ENCODE results near the gene CTSC.

Gene CTSC

DNA sequence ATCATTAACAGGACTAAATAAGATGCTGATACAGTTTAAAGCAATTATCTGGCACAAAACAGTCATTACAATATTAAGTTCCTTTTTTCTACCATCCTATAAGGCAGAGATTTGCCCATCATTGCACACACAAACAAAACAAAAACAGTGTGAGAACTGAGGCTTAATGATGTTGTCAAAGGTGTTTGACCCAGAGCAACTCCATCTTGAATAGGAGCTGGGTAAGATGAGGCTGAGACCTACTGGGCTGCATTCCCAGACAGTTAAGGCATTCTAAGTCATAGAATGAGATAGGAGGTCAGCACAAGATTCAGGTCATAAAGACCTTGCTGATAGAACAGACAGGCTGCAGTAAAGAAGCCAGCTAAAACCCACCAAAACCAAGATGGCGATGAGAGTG, 33.2 kb downstream of the CTSC start:
- H3K4me2 ChIP-seq, result no peak overlapping the region
- TF ChIP-seq, protein P1, sequence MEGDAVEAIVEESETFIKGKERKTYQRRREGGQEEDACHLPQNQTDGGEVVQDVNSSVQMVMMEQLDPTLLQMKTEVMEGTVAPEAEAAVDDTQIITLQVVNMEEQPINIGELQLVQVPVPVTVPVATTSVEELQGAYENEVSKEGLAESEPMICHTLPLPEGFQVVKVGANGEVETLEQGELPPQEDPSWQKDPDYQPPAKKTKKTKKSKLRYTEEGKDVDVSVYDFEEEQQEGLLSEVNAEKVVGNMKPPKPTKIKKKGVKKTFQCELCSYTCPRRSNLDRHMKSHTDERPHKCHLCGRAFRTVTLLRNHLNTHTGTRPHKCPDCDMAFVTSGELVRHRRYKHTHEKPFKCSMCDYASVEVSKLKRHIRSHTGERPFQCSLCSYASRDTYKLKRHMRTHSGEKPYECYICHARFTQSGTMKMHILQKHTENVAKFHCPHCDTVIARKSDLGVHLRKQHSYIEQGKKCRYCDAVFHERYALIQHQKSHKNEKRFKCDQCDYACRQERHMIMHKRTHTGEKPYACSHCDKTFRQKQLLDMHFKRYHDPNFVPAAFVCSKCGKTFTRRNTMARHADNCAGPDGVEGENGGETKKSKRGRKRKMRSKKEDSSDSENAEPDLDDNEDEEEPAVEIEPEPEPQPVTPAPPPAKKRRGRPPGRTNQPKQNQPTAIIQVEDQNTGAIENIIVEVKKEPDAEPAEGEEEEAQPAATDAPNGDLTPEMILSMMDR (conservative IDR thresholded peaks at IDR 0.05; ENCODE audit: low read depth, low read length), result no peak
- H3K27ac ChIP-seq, result no peak overlapping the region
- H3K36me3 ChIP-seq (ENCODE audit: insufficient read depth), result no peaks in the 10 kb centered on the region
- no peaks in the 10 kb centered on the region for H3K4me1 ChIP-seq (ENCODE audit: low read depth, poor library complexity, severe bottlenecking)
- no peaks in the 10 kb centered on the region for H4K20me1 ChIP-seq (ENCODE audit: insufficient read depth)
- no peak overlapping the region for H3K4me3 ChIP-seq (IDR thresholded peaks at IDR 0.05; ENCODE audit: insufficient read depth, low read depth, low read length)
- no peaks in the 10 kb centered on the region for H3K79me2 ChIP-seq (ENCODE audit: insufficient read depth, low read depth)
- no peak overlapping the region for H3K9ac ChIP-seq
- no peak overlapping the region for H2AFZ ChIP-seq (ENCODE audit: low read depth)
- H3K27me3 ChIP-seq (ENCODE audit: insufficient read depth, low read depth), result no peaks in the 10 kb centered on the region

DNA sequence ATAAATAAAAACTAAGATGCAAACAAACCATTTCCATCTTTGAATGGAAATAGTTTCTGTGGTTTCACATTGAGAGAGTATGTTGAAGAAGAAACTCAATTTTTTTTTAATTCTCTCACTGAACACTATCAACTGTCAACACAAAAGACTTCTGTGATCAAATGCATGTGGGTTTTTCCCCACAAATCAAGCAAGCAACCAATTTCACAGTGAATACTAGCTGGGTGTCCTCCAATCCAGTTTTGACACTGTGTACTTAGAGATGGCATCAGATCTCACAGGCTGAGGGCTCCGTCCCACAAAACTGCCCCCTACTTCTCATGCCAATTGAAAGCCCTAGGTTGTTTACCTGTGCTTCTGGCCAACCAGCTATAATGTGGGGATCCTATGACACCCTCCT, 34.5 kb downstream of the CTSC start:
- no peak overlapping the region for H3K27ac ChIP-seq
- H4K20me1 ChIP-seq (ENCODE audit: insufficient read depth), result no peaks in the 10 kb centered on the region
- H2AFZ ChIP-seq (ENCODE audit: low read depth), result no peak overlapping the region
- no peak overlapping the region for H3K9ac ChIP-seq
- TF ChIP-seq, protein P1 (conservative IDR thresholded peaks at IDR 0.05; ENCODE audit: low read depth, low read length), result no peak
- no peaks in the 10 kb centered on the region for H3K79me2 ChIP-seq (ENCODE audit: insufficient read depth, low read depth)
- H3K4me1 ChIP-seq (ENCODE audit: low read depth, poor library complexity, severe bottlenecking), result no peaks in the 10 kb centered on the region
- no peak overlapping the region for H3K4me3 ChIP-seq (IDR thresholded peaks at IDR 0.05; ENCODE audit: insufficient read depth, low read depth, low read length)
- H3K4me2 ChIP-seq, result no peak overlapping the region
- no peaks in the 10 kb centered on the region for H3K36me3 ChIP-seq (ENCODE audit: insufficient read depth)
- H3K27me3 ChIP-seq (ENCODE audit: insufficient read depth, low read depth), result no peaks in the 10 kb centered on the region

DNA sequence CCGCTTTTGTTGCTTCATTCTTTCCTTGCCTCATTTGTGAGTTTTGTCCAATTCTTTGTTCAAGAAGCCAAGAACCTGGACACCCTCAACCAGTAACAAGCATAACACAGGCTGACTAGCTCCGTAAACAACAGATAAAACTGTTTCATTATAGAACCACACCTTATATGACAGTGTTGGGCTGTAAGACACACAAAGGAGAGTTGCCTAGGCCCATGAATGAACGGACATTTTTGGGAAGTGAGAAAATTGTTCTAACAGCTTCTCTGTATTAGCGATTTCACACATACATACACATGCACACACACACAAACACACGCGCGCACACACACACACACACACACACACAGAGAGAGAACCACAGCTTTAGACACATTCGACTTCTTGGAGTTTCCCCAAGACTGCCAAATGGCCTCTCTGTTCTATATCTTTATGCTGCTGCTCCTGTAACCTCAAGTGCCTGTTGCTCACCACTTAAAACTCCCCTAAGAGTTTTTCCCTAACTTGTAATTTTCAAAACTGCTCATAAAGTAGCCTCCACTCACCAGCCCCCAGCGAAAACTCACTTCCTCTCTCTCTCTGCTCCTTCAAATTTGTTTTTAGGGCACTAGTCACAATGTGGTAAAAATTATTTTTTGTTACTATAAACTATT, 35.9 kb downstream of the CTSC start:
- no peaks in the 10 kb centered on the region for H4K20me1 ChIP-seq (ENCODE audit: insufficient read depth)
- H3K79me2 ChIP-seq (ENCODE audit: insufficient read depth, low read depth), result no peaks in the 10 kb centered on the region
- no peak overlapping the region for H2AFZ ChIP-seq (ENCODE audit: low read depth)
- H3K27me3 ChIP-seq (ENCODE audit: insufficient read depth, low read depth), result no peaks in the 10 kb centered on the region
- no peaks in the 10 kb centered on the region for H3K36me3 ChIP-seq (ENCODE audit: insufficient read depth)
- H3K27ac ChIP-seq, result no peak overlapping the region
- TF ChIP-seq, protein P1 (conservative IDR thresholded peaks at IDR 0.05; ENCODE audit: low read depth, low read length), result no peak
- no peak overlapping the region for H3K9ac ChIP-seq
- no peak overlapping the region for H3K4me2 ChIP-seq
- no peaks in the 10 kb centered on the region for H3K4me1 ChIP-seq (ENCODE audit: low read depth, poor library complexity, severe bottlenecking)
- H3K4me3 ChIP-seq (IDR thresholded peaks at IDR 0.05; ENCODE audit: insufficient read depth, low read depth, low read length), result no peak overlapping the region

DNA sequence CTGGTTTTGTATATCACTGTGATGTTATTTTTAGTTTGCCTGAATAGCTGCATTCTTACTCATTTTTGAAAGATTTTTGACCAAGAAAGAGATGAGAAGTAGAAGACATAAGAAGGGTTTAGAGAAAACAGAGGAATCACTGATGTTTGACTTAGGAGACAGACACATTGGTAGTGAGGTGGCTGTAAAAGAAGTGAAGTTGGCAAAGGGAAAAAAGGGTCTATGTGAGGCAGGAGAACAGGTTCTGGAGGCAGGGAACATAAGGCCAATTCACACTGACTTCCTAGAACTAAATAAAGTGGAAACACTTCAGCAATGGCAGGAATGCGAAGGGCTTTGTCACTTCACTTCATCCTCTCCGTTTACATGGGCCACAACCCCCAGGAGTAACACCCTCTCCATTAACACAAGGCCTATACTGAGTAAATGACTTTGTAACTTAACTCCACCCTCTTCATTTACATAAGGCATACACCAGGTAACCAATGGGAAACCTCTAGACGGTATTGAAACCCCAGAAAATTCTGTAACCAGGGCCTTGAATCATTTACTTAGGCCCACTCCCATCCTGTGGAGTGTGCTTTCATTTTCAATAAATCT, 36.5 kb downstream of the CTSC start:
- Histone ChIP-seq H3K9ac (no peak overlapping the region), H2AFZ (ENCODE audit: low read depth) (no peak overlapping the region), H3K4me1 (ENCODE audit: low read depth, poor library complexity, severe bottlenecking) (peaks cover 3% of the 10 kb centered on the region), H3K79me2 (ENCODE audit: insufficient read depth, low read depth) (no peaks in the 10 kb centered on the region), H3K36me3 (ENCODE audit: insufficient read depth) (no peaks in the 10 kb centered on the region), H3K27ac (no peak overlapping the region), H3K27me3 (ENCODE audit: insufficient read depth, low read depth) (no peaks in the 10 kb centered on the region), H3K4me3 (IDR thresholded peaks at IDR 0.05; ENCODE audit: insufficient read depth, low read depth, low read length) (no peak overlapping the region), H4K20me1 (ENCODE audit: insufficient read depth) (no peaks in the 10 kb centered on the region), H3K4me2 (no peak overlapping the region)
- TF ChIP-seq, protein P1 (conservative IDR thresholded peaks at IDR 0.05; ENCODE audit: low read depth, low read length), result no peak
